ENCODE data around the gene IREB2.

DNA sequence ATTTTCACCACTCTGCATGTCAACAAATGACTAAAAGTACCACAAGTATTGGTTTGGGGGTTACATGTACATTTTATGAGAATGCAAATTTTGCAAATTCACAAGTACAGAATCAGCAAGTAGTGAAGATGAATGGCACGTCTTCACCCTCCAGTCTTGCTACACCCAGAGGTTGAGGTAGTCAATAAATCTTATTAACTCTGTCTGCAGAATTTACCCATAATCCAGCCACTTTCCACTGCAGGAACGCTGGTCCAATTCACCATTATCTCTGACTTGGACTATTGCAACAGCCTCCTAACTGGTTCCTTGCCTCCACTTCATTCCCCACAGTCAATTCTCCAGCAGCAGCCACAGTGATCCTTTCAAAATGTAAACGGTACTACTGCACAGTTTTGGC is 112.8 kb downstream of the IREB2 start:
- TF ChIP-seq, protein P1, sequence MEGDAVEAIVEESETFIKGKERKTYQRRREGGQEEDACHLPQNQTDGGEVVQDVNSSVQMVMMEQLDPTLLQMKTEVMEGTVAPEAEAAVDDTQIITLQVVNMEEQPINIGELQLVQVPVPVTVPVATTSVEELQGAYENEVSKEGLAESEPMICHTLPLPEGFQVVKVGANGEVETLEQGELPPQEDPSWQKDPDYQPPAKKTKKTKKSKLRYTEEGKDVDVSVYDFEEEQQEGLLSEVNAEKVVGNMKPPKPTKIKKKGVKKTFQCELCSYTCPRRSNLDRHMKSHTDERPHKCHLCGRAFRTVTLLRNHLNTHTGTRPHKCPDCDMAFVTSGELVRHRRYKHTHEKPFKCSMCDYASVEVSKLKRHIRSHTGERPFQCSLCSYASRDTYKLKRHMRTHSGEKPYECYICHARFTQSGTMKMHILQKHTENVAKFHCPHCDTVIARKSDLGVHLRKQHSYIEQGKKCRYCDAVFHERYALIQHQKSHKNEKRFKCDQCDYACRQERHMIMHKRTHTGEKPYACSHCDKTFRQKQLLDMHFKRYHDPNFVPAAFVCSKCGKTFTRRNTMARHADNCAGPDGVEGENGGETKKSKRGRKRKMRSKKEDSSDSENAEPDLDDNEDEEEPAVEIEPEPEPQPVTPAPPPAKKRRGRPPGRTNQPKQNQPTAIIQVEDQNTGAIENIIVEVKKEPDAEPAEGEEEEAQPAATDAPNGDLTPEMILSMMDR (IDR thresholded peaks at IDR 0.05) = no peak
- no peak for TF ChIP-seq POLR2A (IDR thresholded peaks at IDR 0.05)
